GM18498 (cell line): ENCODE data around the gene ADGRG6.
"Not testable (repeated sequence)": the region's sequence is repeated elsewhere in the genome, so short reads cannot be mapped to it uniquely, and the experiment has no call there.

Experiments used
- ATAC-seq: cut with Tn5 transposase; IDR thresholded peaks from one replicate; pipeline ENCODE4 v1.9.1; 2021; ENCODE audit warnings: mild to moderate bottlenecking, moderate library complexity; ENCODE audit not compliant: unreplicated experiment

The ADGRG6 gene

GRCh38 chr6:142404751-142405150 is 102.9 kb downstream of the ADGRG6 start:
- no peak for ATAC-seq

- ATAC-seq, result no peak
These were observed 104.3 kb downstream of the ADGRG6 start for GRCh38 chr6:142406131-142406530.

- no peak for ATAC-seq
These were observed 106.0 kb downstream of the ADGRG6 start for GRCh38 chr6:142407685-142408273.

GRCh38 chr6:142408409-142408808 is 106.6 kb downstream of the ADGRG6 start:
- no peak for ATAC-seq

GRCh38 chr6:142409794-142410193 is 108.0 kb downstream of the ADGRG6 start:
- no peak for ATAC-seq

GRCh38 chr6:142411145-142411544 is 109.3 kb downstream of the ADGRG6 start:
- no peak for ATAC-seq

GRCh38 chr6:142412241-142412640 is 110.4 kb downstream of the ADGRG6 start:
- no peak for ATAC-seq

GRCh38 chr6:142412658-142413057 is 110.9 kb downstream of the ADGRG6 start:
- no peak for ATAC-seq

GRCh38 chr6:142413111-142413510 is 111.3 kb downstream of the ADGRG6 start:
- ATAC-seq, result no peak

GRCh38 chr6:142414462-142415250 is 112.8 kb downstream of the ADGRG6 start:
- ATAC-seq, result no peak

- no peak for ATAC-seq
These were observed 114.4 kb downstream of the ADGRG6 start for GRCh38 chr6:142416179-142416578.

GRCh38 chr6:142416686-142417085 is 114.9 kb downstream of the ADGRG6 start:
- no peak for ATAC-seq

GRCh38 chr6:142417331-142417750 is 115.5 kb downstream of the ADGRG6 start:
- no peak for ATAC-seq

GRCh38 chr6:142419071-142419470 is 117.3 kb downstream of the ADGRG6 start:
- no peak for ATAC-seq

GRCh38 chr6:142420802-142421201 is 119.0 kb downstream of the ADGRG6 start:
- no peak for ATAC-seq

GRCh38 chr6:142421285-142422117 is 119.7 kb downstream of the ADGRG6 start:
- no peak for ATAC-seq

- ATAC-seq, result not testable (repeated sequence)
These were observed 124.8 kb downstream of the ADGRG6 start for GRCh38 chr6:142426444-142427132.

- not testable (repeated sequence) for ATAC-seq
These were observed 126.7 kb downstream of the ADGRG6 start for GRCh38 chr6:142428468-142428867.

GRCh38 chr6:142429195-142429594 is 127.4 kb downstream of the ADGRG6 start:
- ATAC-seq, result no peak

GRCh38 chr6:142433419-142433818 is 131.6 kb downstream of the ADGRG6 start:
- ATAC-seq, result no peak

GRCh38 chr6:142438898-142439297 is 137.1 kb downstream of the ADGRG6 start:
- ATAC-seq, result no peak
